AG08395 (cell line): ENCODE measurements around the gene KRTAP4-16.
"Not testable (repeated sequence)": the region's sequence is repeated elsewhere in the genome, so short reads cannot be mapped to it uniquely, and the experiment has no call there.

ENCODE experiments used
- DNase-seq: peaks from one replicate; pipeline ENCODE4 v3.0.0; 2012; ENCODE audit warnings: mixed read lengths, low spot score

The KRTAP4-16 gene

DNA sequence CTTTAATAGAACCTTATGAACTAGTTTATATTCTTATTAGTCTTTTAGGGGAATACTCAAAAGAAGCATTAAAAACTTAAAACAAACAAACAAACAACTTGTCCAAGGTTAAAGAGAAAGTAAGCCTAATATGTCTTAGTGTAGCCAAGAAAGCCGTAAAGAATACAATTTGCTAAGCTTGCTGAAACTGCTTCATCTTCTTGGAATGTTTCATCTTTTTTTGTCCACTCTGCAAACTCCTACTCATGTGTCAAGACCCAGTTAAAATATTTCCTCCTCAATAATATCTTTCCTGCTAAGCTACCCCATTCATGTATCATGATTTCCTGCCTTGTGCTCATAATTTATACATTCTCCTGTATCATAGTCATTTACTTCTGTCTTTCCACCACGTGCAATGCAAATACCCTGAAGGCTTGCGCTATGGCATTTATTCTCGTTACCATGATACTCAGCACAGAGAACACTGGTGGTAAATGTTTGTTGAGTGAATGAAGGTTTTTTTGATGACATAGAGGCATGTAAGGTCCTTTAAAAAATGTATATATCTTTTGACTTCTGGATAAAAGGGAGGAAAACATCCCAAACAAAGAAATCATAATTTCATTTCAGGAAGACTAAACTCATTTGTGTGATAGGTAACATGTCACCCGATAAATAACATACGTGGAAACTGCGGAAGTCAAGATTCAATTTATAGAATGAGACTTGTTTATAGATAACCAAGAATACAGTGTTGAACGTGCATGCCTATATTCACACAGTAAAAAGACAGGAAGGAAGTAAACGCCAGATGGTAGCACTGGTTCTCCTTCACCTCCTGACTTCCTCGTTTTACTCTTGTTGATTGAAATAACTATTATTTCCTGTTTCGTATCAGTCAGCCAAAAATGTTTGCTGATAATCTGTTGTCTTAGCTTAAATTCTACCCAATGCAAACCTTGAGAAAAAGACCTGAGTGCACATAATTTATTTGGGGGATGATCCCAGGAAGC, 18.0 kb upstream of the KRTAP4-16 start:
- not testable (repeated sequence) for DNase-seq

GRCh38 chr17:41118721-41119120, 16.7 kb upstream of the KRTAP4-16 start:
- no peak for DNase-seq

GRCh38 chr17:41117846-41118386, 15.9 kb upstream of the KRTAP4-16 start, which contains the start of gene KRTAP4-11:
KRTAP4-11 (minus strand) TSS chr17:41118373; CDS start chr17:41118315, 58 bp downstream.
- not testable (repeated sequence) for DNase-seq

DNA sequence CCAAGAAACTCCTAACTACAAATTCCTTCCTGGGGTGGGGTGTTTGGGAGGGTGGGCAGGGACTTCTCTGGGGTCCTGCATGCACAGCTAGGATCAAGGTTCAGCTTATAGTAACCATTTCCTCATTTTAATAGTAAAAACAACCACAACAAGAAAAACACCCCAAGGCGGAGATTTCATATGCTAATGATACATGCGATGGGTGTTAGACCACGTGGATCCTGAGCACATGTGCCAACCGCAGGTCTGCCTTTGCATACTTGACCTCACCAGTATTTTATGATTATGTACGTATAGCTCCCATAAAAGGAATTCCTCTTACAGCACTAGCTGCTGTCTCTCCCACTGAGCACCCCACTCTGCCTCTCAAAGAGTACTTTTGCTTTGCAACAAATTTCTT, 14.3 kb upstream of the KRTAP4-16 start:
- DNase-seq: no peak

GRCh38 chr17:41111151-41111885, 9.3 kb upstream of the KRTAP4-16 start:
- DNase-seq: no peak

DNA sequence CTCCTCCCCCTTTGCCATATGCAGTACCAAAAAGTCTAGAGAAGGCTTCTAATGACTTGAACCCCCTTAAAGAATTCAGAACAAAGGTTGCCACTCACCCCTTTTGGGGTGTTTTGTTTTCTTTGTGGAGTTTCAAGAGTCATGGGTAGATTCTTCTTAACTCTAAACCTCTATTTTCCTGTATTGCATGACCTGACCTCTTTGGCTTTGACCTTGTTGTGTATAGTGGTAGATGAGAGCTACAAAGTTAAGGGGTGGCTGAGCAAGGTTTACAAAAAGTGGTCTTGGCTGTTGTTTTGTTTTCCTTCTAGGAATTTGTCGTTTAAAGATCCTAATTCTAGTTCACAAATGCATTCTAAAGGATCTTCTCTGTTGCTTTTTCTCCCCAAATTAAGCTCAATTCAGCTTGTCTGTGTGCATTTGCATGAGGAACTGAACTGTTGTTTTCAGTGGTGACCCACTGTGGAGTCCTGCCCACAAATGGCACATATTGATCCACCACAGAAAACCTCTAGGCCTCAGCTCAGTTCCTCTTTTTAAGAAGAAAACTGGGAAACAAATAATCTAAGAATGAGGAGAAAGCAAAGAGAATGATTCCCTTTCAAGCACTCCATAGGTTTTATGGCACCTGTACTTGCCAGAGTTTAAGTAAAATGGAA, 6.8 kb upstream of the KRTAP4-16 start:
- not testable (repeated sequence) for DNase-seq

DNA sequence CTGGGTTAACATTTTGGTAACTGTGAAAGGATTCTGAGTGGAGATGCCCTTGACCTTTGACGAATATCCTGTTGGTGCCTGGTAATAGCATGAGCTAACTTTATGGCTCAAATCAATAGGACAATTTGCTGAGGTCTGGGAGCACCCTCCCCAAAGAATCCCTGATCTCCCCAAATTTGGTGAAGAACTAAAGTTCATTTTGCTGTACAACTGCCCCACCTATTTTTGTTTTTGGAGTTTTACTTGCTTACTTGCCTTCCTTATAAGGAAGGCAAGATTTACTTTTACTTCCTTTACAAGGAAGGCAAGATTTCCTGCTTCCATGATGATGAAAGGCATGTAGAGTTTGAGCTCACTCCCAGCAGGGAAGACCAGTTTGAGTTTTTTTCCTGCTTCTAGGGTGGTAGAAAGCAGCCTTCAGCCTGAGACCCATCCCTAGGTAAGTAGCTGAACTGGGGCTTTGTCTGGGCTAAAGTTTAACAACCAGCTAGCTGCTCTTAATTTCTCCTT, 6.0 kb upstream of the KRTAP4-16 start:
- no peak for DNase-seq

DNA sequence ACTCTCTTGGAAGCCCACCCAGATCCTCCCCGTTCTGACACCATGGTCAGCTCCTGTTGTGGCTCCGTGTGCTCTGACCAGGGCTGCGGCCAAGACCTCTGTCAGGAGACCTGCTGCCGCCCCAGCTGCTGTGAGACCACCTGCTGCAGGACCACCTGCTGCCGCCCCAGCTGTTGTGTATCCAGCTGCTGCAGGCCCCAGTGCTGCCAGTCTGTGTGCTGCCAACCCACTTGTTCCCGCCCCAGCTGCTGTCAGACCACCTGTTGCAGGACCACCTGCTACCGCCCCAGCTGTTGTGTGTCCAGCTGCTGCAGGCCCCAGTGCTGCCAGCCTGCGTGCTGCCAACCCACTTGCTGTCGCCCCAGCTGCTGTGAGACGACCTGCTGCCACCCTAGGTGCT, 3.3 kb upstream of the KRTAP4-16 start, which contains the start of gene KRTAP4-9:
Gene KRTAP4-9 (plus strand): TSS at position 43 of the 400 bp plus-strand sequence. CDS start 0 bp downstream, at position 43.
- DNase-seq: not testable (repeated sequence)

- DNase-seq: not testable (repeated sequence)
Observed at GRCh38 chr17:41104386-41105038, 2.5 kb upstream of the KRTAP4-16 start.

GRCh38 chr17:41103896-41104295, 1.9 kb upstream of the KRTAP4-16 start:
- no peak for DNase-seq

GRCh38 chr17:41099682-41100480, 2.1 kb downstream of the KRTAP4-16 start:
- not testable (repeated sequence) for DNase-seq

DNA sequence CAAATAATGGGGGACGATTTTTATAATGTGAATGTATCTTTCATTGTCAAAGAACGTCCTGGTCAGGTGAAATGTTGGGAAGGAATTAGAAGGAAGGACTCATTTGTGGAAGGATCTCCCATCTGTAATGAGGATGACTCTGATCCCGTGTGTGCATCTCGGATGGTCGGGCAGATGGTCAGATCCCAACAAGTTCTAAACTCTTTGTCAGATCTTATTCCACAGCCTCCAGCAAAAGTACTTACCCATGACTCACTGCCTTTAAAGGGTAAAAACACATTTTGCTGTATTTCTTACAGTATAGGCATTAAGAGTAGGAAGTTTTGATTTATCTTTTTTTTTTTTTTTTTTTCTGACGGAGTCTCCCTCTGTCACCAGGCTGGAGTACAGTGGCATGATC, 3.5 kb downstream of the KRTAP4-16 start:
- DNase-seq: peak; percentile 7

GRCh38 chr17:41098042-41098441, 4.0 kb downstream of the KRTAP4-16 start, which contains the start of gene KRTAP4-8:
KRTAP4-8 (minus strand) TSS chr17:41098142; CDS start chr17:41098084, 58 bp downstream.
- DNase-seq: no peak

GRCh38 chr17:41096055-41096454, 6.0 kb downstream of the KRTAP4-16 start:
- DNase-seq: no peak

DNA sequence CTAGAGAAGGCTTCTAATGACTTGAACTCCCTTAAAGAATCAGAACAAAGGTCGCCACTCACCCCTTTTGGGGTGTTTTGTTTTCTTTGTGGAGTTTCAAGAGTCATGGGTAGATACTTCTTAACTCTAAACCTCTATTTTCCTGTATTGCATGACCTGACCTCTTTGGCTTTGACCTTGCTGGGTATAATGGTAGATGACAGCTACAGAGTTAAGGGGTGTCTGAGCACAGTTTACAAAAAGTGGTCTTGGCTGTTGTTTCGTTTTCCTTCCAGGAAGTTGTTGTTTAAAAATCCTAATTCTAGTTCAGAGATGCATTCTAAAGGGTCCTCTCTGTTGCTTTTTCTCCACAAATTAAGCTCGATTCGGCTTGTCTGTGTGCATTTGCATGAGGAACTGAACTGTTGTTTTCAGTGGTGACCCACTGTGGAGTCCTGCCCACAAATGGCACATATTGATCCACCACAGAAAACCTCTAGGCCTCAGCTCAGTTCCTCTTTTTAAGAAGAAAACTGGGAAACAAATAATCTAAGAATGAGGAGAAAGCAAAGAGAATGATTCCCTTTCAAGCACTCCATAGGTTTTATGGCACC, 13.2 kb downstream of the KRTAP4-16 start:
- DNase-seq: not testable (repeated sequence)

- not testable (repeated sequence) for DNase-seq
Observed at GRCh38 chr17:41084100-41084856, 17.7 kb downstream of the KRTAP4-16 start, which contains the start of gene KRTAP4-7. KRTAP4-7 (plus strand) TSS chr17:41084150; CDS start chr17:41084207, 57 bp downstream.

- not testable (repeated sequence) for DNase-seq
Observed at GRCh38 chr17:41083427-41083826, 18.6 kb downstream of the KRTAP4-16 start.

DNA sequence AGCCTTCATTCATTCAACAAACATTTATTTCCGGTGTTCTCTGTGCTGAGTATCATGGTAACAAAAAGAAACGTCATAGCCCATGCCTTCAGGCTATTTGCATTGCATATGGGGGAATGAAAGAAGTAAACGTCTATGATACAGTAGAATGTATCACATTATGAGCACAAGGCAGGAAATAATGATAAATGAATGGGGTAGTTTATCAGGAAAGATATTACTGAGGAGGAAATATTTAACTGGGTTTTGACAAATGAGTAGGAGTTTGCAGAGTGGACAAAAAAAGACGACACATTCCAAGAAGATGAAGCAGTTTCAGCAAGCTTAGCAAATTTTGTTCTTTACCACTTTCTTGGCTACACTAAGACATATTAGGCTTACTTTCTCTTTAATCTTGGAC, 19.4 kb downstream of the KRTAP4-16 start:
- no peak for DNase-seq

- DNase-seq: no peak
Observed at GRCh38 chr17:41076788-41077187, 25.2 kb downstream of the KRTAP4-16 start.
